Gastrocnemius medialis (tissue), 4 donors: ENCODE data around the gene FBXL14. TPM values are rescaled to one million over a fixed set of nuclear protein-coding genes. Genes with fewer than 3 reads are reported as not detected.

Experiments used
- ATAC-seq, 2 donors: fragments of 150-250 bp; one replicate each; pipeline ENCODE4 v1.9.1; 2016
- DNase-seq, 2 donors: peaks; one replicate each; pipeline ENCODE4 v3.0.0-alpha.2; 2019
- H3K27ac ChIP-seq, 4 donors: fragments of 200-600 bp; sonication (generic); 1 replicate in 1 of 4; 2 replicates in 3 of 4; pipeline ENCODE4 v1.5.1; 2016 to 2018; ENCODE audit warnings: mild to moderate bottlenecking in 2 of 4, moderate library complexity in 1 of 4
- H3K27me3 ChIP-seq, 3 donors: fragments of 200-600 bp; sonication (generic) in 2 of 3; 1 replicate in 1 of 3; 2 replicates in 2 of 3; pipeline versions ENCODE4 v1.5.1 to v1.6.0; 2016 to 2019; ENCODE audit warnings: mild to moderate bottlenecking in 1 of 3, moderate library complexity in 1 of 3
- H3K36me3 ChIP-seq, 2 donors: fragments of 200-600 bp; sonication (generic) in 1 of 2; one replicate each; pipeline ENCODE4 v1.5.1; 2017 to 2018
- H3K4me1 ChIP-seq, 2 donors: fragments of 200-600 bp; sonication (generic) in 1 of 2; one replicate each; pipeline ENCODE4 v1.5.1; 2016 to 2017; ENCODE audit warnings: mild to moderate bottlenecking in 2 of 2
- H3K4me3 ChIP-seq, 4 donors: fragments of 200-600 bp; sonication (generic) in 3 of 4; 1 replicate in 1 of 4; 2 replicates in 3 of 4; pipeline ENCODE4 v1.5.1; 2016 to 2019; ENCODE audit warnings: mild to moderate bottlenecking in 2 of 4
- H3K9me3 ChIP-seq, 3 donors: fragments of 200-600 bp; sonication (generic) in 2 of 3; 1 replicate in 1 of 3; 2 replicates in 2 of 3; pipeline ENCODE4 v1.5.1; 2016 to 2019
- CTCF ChIP-seq, 5 experiments: fragments of 450-650 bp in 3 of 5; fragments of 200-600 bp in 2 of 5; sonication (generic) in 2 of 5; IDR thresholded peaks in 4 of 5; conservative IDR thresholded peaks in 1 of 5; 1 replicate in 4 of 5; 2 replicates in 1 of 5; pipeline ENCODE4 v1.5.1; 2016 to 2019; ENCODE audit warnings: antibody characterized with exemption in 5 of 5, mild to moderate bottlenecking in 3 of 5, moderate library complexity in 3 of 5
- POLR2A ChIP-seq, 2 donors: fragments of 450-650 bp; IDR thresholded peaks; one replicate each; pipeline ENCODE4 v1.6.1; 2017; ENCODE audit warnings: antibody characterized with exemption in 2 of 2, mild to moderate bottlenecking in 2 of 2, moderate library complexity in 2 of 2
- in situ Hi-C, 4 donors: fragments of 200-750 bp; cut with MboI; loops; one replicate each; pipeline versions ENCODE4 v1.15.0 to v1.8.0; 2017; ENCODE audit warnings: low sequenced_read_pairs in 4 of 4
- intact Hi-C: fragments of 100-400 bp; cut with DNase I; formaldehyde crosslinking; loops from one replicate; pipeline ENCODE4 v1.15.1; 2023; ENCODE audit warnings: low total_unique reads
- total RNA-seq, 4 donors: library from RNA; depleted of rRNA; stranded (reverse); fragments of >200 nt; gene quantifications; one replicate each; pipeline versions ENCODE4 v1.1.0 to v1.2.3, GENCODE V29; 2016

Gene FBXL14
- total RNA-seq, 4 donors from 2014 or later: 5.8 to 11.5 (median 7.4) TPM

GRCh38 chr12:1630827-1631591 is 36.6 kb upstream of the FBXL14 start:
- peaks cover 28 to 37% (median 30%) of the 10 kb centered on the region in 3 donors for H3K27me3 ChIP-seq
- no peaks in the 10 kb centered on the region for H3K36me3 ChIP-seq
- peak overlapping the region; percentile 48 to 55 (median 54) for H3K4me3 ChIP-seq
- intact Hi-C loops (no loop called here), in situ Hi-C loops (loop anchor here in 1 of 4 donors (25.0 kb wide), 1 partner anchor 1156 kb away; the partner anchor contains the start of gene FKBP4)
- ATAC-seq (peak in 1 of 2 donors; percentile 34), DNase-seq (no peak)
- peaks cover 10 to 11% of the 10 kb centered on the region in 2 donors for H3K4me1 ChIP-seq
- H3K9me3 ChIP-seq: no peaks in the 10 kb centered on the region
- TF ChIP-seq CTCF (IDR thresholded peaks at IDR 0.05 in 4 of 5, conservative IDR thresholded peaks at IDR 0.05 in 1 of 5): no peak
- TF ChIP-seq POLR2A (IDR thresholded peaks at IDR 0.05): no peak
- peak overlapping the region in 2 of 4 donors; percentile 18 to 27 for H3K27ac ChIP-seq

GRCh38 chr12:1630133-1630826 is 35.9 kb upstream of the FBXL14 start:
- intact Hi-C loops: no loop called here
- in situ Hi-C loops: loop anchor here in 1 of 4 donors (25.0 kb wide), 1 partner anchor 1157 kb away; the partner anchor contains the start of gene FKBP4

GRCh38 chr12:1629338-1630132 is 35.2 kb upstream of the FBXL14 start:
- intact Hi-C loops (no loop called here), in situ Hi-C loops (loop anchor here in 1 of 4 donors (25.0 kb wide), 1 partner anchor 1158 kb away; the partner anchor contains the start of gene FKBP4)
- ATAC-seq: no peak
- TF ChIP-seq POLR2A (IDR thresholded peaks at IDR 0.05) (no peak), CTCF (IDR thresholded peaks at IDR 0.05 in 4 of 5, conservative IDR thresholded peaks at IDR 0.05 in 1 of 5) (no peak)
- no peak for DNase-seq
- H3K4me3 ChIP-seq: peak overlapping the region; percentile 48 to 55 (median 54)
- H3K27ac ChIP-seq: peak overlapping the region in 2 of 4 donors; percentile 29 to 46
- H3K36me3 ChIP-seq: no peaks in the 10 kb centered on the region
- no peaks in the 10 kb centered on the region for H3K9me3 ChIP-seq
- H3K27me3 ChIP-seq: peaks cover 28 to 37% (median 30%) of the 10 kb centered on the region in 3 donors
- peaks cover 7 to 10% of the 10 kb centered on the region in 2 donors for H3K4me1 ChIP-seq

More at GRCh38 chr12:1630133-1630826, 35.9 kb upstream of the FBXL14 start:
- Histone ChIP-seq H3K27ac (peak overlapping the region in 3 of 4 donors; percentile 18 to 46 (median 29)), H3K4me3 (peak overlapping the region; percentile 48 to 55 (median 54)), H3K27me3 (peaks cover 28 to 37% (median 30%) of the 10 kb centered on the region in 3 donors), H3K9me3 (no peaks in the 10 kb centered on the region), H3K4me1 (peaks cover 10 to 11% of the 10 kb centered on the region in 2 donors), H3K36me3 (no peaks in the 10 kb centered on the region)
- ATAC-seq: peak; percentile 21 to 30
- no peak for TF ChIP-seq POLR2A (IDR thresholded peaks at IDR 0.05)
- TF ChIP-seq CTCF (IDR thresholded peaks at IDR 0.05 in 4 of 5, conservative IDR thresholded peaks at IDR 0.05 in 1 of 5): peak in 1 of 5 experiments; percentile 26
- DNase-seq: peak in 1 of 2 donors; percentile 39

- H3K27ac ChIP-seq: peak within 1 kb of the TSS in 2 of 4 donors; percentile 29 to 46
- in situ Hi-C loops: loop anchor here in 1 of 4 donors (25.0 kb wide), 1 partner anchor 1158 kb away; the partner anchor contains the start of gene FKBP4
Observed at GRCh38 chr12:1628666-1629337, 34.4 kb upstream of the FBXL14 start, which contains the start of gene WNT5B. Gene WNT5B, plus strand, starts transcription at chr12:1629231. Its CDS starts 2,124 bp downstream, at chr12:1631355.

More at GRCh38 chr12:1628666-1629337, 34.4 kb upstream of the FBXL14 start, which contains the start of gene WNT5B:
- DNase-seq (no peak), ATAC-seq (no peak)
- Histone ChIP-seq H3K4me3 (peak within 1 kb of the TSS; percentile 48 to 55 (median 54)), H3K4me1 (peaks cover 6 to 10% of the 10 kb centered on the region in 2 donors), H3K36me3 (no peaks in the 10 kb centered on the region), H3K9me3 (no peaks in the 10 kb centered on the region), H3K27me3 (peaks cover 28 to 37% (median 30%) of the 10 kb centered on the region in 3 donors)
- TF ChIP-seq CTCF (IDR thresholded peaks at IDR 0.05 in 4 of 5, conservative IDR thresholded peaks at IDR 0.05 in 1 of 5): no peak
- TF ChIP-seq POLR2A (IDR thresholded peaks at IDR 0.05): no peak
- intact Hi-C loops: no loop called here
